ENCODE measurements around the gene ELP6.
"Not testable (repeated sequence)": the region's sequence is repeated elsewhere in the genome, so short reads cannot be mapped to it uniquely, and the experiment has no call there.

ELP6 gene

GRCh38 chr3:47459534-47460085 is 53.9 kb downstream of the ELP6 start:
- not testable (repeated sequence) for DNase-seq

DNA sequence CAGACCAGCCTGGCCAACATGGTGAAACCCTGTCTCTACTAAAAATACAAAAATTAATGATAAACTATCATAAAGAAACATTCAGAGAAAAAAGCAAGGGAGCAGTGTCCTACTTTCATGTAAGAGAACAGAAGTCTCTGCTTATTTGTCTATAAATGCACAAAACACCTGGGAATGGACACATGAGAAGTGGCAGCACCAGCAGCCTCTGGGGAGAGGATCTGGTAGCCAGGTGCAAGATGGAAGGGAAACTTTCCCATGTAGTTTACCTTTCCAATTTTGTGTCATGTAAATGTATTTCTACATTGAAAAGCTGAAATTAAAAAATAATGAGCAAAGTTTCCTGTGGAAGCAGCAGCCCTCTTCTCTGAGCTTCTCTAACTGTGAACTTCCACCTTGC is 56.5 kb downstream of the ELP6 start:
- DNase-seq: no peak

GRCh38 chr3:47455806-47456452 is 57.6 kb downstream of the ELP6 start:
- no peak for DNase-seq

DNA sequence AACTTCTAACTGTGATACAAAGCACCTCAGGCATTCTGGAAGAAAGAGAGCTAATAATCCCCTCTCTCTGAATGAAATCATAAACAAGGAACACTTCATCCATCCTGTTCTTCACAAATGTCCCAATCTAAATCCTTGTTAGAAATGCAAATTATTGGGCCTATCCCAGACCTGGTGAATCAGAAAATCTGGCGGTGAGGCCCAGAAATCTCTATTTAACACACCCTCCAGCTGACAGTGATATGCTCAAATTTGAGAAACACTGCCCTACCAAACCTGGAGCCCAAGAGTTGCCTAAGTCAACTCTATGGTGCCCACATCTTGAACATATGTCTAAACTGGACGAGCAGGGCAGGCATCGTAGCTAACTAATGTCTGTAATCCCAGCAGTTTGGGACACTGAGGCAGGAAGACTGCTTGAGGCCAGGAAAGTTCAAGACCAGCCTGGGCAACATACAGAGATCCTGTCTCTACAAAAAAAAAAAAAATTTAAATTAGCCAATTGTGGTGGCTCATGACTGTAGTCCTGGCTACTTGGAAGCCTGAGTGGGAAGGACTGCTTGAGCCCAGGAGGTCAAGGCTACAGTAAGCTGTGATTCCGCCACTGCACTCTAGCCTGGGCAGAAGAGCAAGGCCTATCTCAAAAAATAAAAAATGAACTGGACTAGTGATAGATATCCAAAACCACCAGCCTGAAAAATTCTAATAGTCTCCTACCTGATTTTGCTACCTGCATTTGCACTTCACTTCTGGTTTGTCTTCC is 60.9 kb downstream of the ELP6 start:
- no peak for DNase-seq
